WTC11 (cell line): ENCODE results near the gene MS4A4A. TPM values are rescaled to one million over a fixed set of nuclear protein-coding genes. Genes with fewer than 3 reads are reported as not detected.
A peak's percentile ranks its signal among the peaks of the same experiment; 100 is the strongest.

Source experiments
- ATAC-seq: fragments of 200-7000 bp; cut with Tn5 transposase; 2 replicates; pipeline ENCODE4 v1.10.0; 2021; ENCODE audit warnings: mild to moderate bottlenecking, moderate library complexity
- CTCF ChIA-PET: fragments of 300-600 bp; sonication (Branson Sonifier 250); formaldehyde crosslinking; loops from one replicate; lab custom pipeline; 2021; ENCODE audit warnings: antibody characterized with exemption; lab: Charles Lee
- POLR2A ChIA-PET: fragments of 350-600 bp; sonication (Branson Sonifier 250); formaldehyde crosslinking; loops from one replicate; lab custom pipeline; 2021; ENCODE audit warnings: antibody characterized with exemption; lab: Charles Lee
- DNase-seq: peaks from one replicate; pipeline ENCODE4 v3.0.0; 2021; ENCODE audit warnings: low spot score
- H3K27ac Mint-ChIP-seq: 2 replicates; pipeline ENCODE4 v1.8.0; 2021; ENCODE audit warnings: mixed read lengths
- H3K27me3 Mint-ChIP-seq: 2 replicates; pipeline ENCODE4 v1.8.0; 2021; ENCODE audit warnings: low read depth, mild to moderate bottlenecking, moderate library complexity, mixed read lengths
- H3K36me3 Mint-ChIP-seq: 2 replicates; pipeline ENCODE4 v1.8.0; 2021; ENCODE audit warnings: mixed read lengths
- H3K4me1 Mint-ChIP-seq: 2 replicates; pipeline ENCODE4 v1.8.0; 2022; ENCODE audit warnings: mixed read lengths
- H3K4me3 Mint-ChIP-seq: 2 replicates; pipeline ENCODE4 v1.8.0; 2021; ENCODE audit warnings: mild to moderate bottlenecking, moderate library complexity, mixed read lengths
- H3K9me3 Mint-ChIP-seq: 2 replicates; pipeline ENCODE4 v1.8.0; 2021; ENCODE audit warnings: mixed read lengths
- AFF4 ChIP-seq: sonication (generic); formaldehyde crosslinking; IDR thresholded peaks from 2 replicates; pipeline ENCODE4 v1.8.1; 2023; ENCODE audit warnings: mild to moderate bottlenecking, missing genetic modification reagents, borderline replicate concordance
- ATF6 ChIP-seq: sonication (generic); formaldehyde crosslinking; IDR thresholded peaks from 2 replicates; pipeline ENCODE4 v1.8.1; 2023; ENCODE audit warnings: mild to moderate bottlenecking, missing genetic modification reagents
- CBFB ChIP-seq: sonication (generic); formaldehyde crosslinking; IDR thresholded peaks from 2 replicates; pipeline ENCODE4 v1.8.1; 2022; ENCODE audit warnings: mild to moderate bottlenecking, low read depth, missing genetic modification reagents
- CTCF ChIP-seq: fragments of 200-600 bp; IDR thresholded peaks from 2 replicates; pipeline ENCODE4 v1.8.0; 2022; ENCODE audit warnings: antibody characterized with exemption
- EMX1 ChIP-seq: fragments of 250-450 bp; sonication (Bioruptor Pico); IDR thresholded peaks from 2 replicates; pipeline ENCODE4 v1.8.0; 2021; ENCODE audit warnings: mild to moderate bottlenecking
- IRF2 ChIP-seq: sonication (generic); formaldehyde crosslinking; IDR thresholded peaks from 2 replicates; pipeline ENCODE4 v1.8.0; 2022; ENCODE audit warnings: low read depth, missing genetic modification reagents, borderline replicate concordance
- MLX ChIP-seq: sonication (generic); formaldehyde crosslinking; IDR thresholded peaks from 2 replicates; pipeline ENCODE4 v1.8.1; 2023; ENCODE audit warnings: mild to moderate bottlenecking, missing genetic modification reagents, moderate library complexity
- ZBTB21 ChIP-seq: sonication (generic); formaldehyde crosslinking; IDR thresholded peaks from 2 replicates; pipeline ENCODE4 v1.8.1; 2023; ENCODE audit warnings: mild to moderate bottlenecking, missing genetic modification reagents, borderline replicate concordance
- ZMAT4 ChIP-seq: fragments of 250-450 bp; sonication (Bioruptor Pico); IDR thresholded peaks from 2 replicates; pipeline ENCODE4 v1.9.0; 2021; ENCODE audit warnings: mild to moderate bottlenecking
- ZNF121 ChIP-seq: sonication (generic); formaldehyde crosslinking; IDR thresholded peaks from 2 replicates; pipeline ENCODE4 v1.8.0; 2023; ENCODE audit warnings: missing genetic modification reagents
- ZNF416 ChIP-seq: fragments of 250-450 bp; sonication (Bioruptor Pico); IDR thresholded peaks from 2 replicates; pipeline ENCODE4 v1.9.0; 2021; ENCODE audit warnings: mild to moderate bottlenecking, inconsistent platforms
- ZSCAN18 ChIP-seq: fragments of 250-450 bp; sonication (Bioruptor Pico); IDR thresholded peaks from 2 replicates; pipeline ENCODE4 v2.1.2; 2022; ENCODE audit warnings: mild to moderate bottlenecking, moderate library complexity
- total RNA-seq: library from RNA; stranded (reverse); gene quantifications from 3 replicates; pipeline ENCODE4 v1.2.3, GENCODE V29; 2021

The MS4A4A gene
- total RNA-seq, 1 experiment from 2014 or later, result not detected

- TF ChIP-seq AFF4 (CRISPR knock-in tag) (no peak), ATF6 (CRISPR knock-in tag) (no peak), ZNF121 (CRISPR knock-in tag) (no peak), ZMAT4 (no peak), EMX1 (CRISPR knock-in tag) (no peak), ZBTB21 (CRISPR knock-in tag) (no peak)
Observed at GRCh38 chr11:60332846-60333245, 52.4 kb downstream of the MS4A4A start (continued).

GRCh38 chr11:60334005-60334620 is 53.6 kb downstream of the MS4A4A start:
- no peak for TF ChIP-seq MLX
- 0 out of 2 replicates have a peak, but pooled peaks have one; percentile 50 for TF ChIP-seq ZNF416 (CRISPR knock-in tag)
- TF ChIP-seq CTCF, result peak; percentile 86
- TF ChIP-seq IRF2 (CRISPR knock-in tag), result no peak
- no peaks in the 10 kb centered on the region for H3K27me3 Mint-ChIP-seq
- no peak overlapping the region for H3K4me3 Mint-ChIP-seq
- peaks cover 10% of the 10 kb centered on the region for H3K36me3 Mint-ChIP-seq
- ATAC-seq (peak; percentile 95), DNase-seq (peak; percentile 86)
- peaks cover 24% of the 10 kb centered on the region for H3K9me3 Mint-ChIP-seq
- ChIA-PET CTCF (interaction anchor here (0.6 to 2.2 kb wide), 14 partner anchors 8 to 300 kb away, joined by 3 to 17 read pairs (median 3); no protein-coding TSS in a partner anchor), POLR2A (no interaction called here)
- peaks cover 24% of the 10 kb centered on the region for H3K4me1 Mint-ChIP-seq
- H3K27ac Mint-ChIP-seq, result no peak overlapping the region

GRCh38 chr11:60336767-60337391 is 56.4 kb downstream of the MS4A4A start:
- Mint-ChIP-seq H3K36me3 (no peaks in the 10 kb centered on the region), H3K4me1 (peaks cover 27% of the 10 kb centered on the region), H3K27me3 (no peaks in the 10 kb centered on the region), H3K4me3 (no peak overlapping the region), H3K27ac (no peak overlapping the region), H3K9me3 (peaks cover 7% of the 10 kb centered on the region; the same call in 1 of the 2 replicates)
- ChIA-PET CTCF (interaction anchor here (1.4 kb wide), 3 partner anchors 9 to 71 kb away, joined by 3 to 7 read pairs (median 4); no protein-coding TSS in a partner anchor), POLR2A (no interaction called here)
- ATAC-seq, result no peak
- TF ChIP-seq ZSCAN18 (CRISPR knock-in tag), result no peak
- TF ChIP-seq CBFB, result no peak
- no peak for DNase-seq
